Activated T-helper 9 cell treated with anti-CD3 and anti-CD28 coated beads, Interleukin-2, amount 50 U/mL, for 16 hours (primary cell): Measurements from ENCODE around the gene ROBO4.
A peak's percentile ranks its signal among the peaks of the same experiment; 100 is the strongest.

Source experiments
- DNase-seq: peaks from one replicate; pipeline ENCODE4 v3.0.0-alpha.2; 2020; ENCODE audit warnings: low read depth

ROBO4 gene

GRCh38 chr11:124872741-124873140 is 24.9 kb downstream of the ROBO4 start:
- DNase-seq: no peak

GRCh38 chr11:124872280-124872679 is 25.4 kb downstream of the ROBO4 start:
- no peak for DNase-seq

- DNase-seq: no peak
Measured at GRCh38 chr11:124870430-124870829, 27.2 kb downstream of the ROBO4 start.

GRCh38 chr11:124869856-124870387 is 27.7 kb downstream of the ROBO4 start:
- no peak for DNase-seq

- DNase-seq: no peak
Measured at GRCh38 chr11:124869331-124869730, 28.3 kb downstream of the ROBO4 start.

GRCh38 chr11:124868331-124869274 is 29.1 kb downstream of the ROBO4 start:
- no peak for DNase-seq

- no peak for DNase-seq
Measured at GRCh38 chr11:124867700-124868099, 30.0 kb downstream of the ROBO4 start.

- peak; percentile 21 for DNase-seq
Measured at GRCh38 chr11:124865902-124866851, 31.5 kb downstream of the ROBO4 start.

GRCh38 chr11:124865181-124865901 is 32.3 kb downstream of the ROBO4 start, which contains the start of gene ROBO3:
ROBO3 (plus strand) TSS chr11:124865432; CDS start chr11:124865578, 146 bp downstream.
- no peak for DNase-seq

- no peak for DNase-seq
Measured at GRCh38 chr11:124864892-124865180, 32.8 kb downstream of the ROBO4 start.

GRCh38 chr11:124864176-124864891 is 33.3 kb downstream of the ROBO4 start:
- no peak for DNase-seq

- DNase-seq: no peak
Measured at GRCh38 chr11:124863826-124864165, 33.9 kb downstream of the ROBO4 start.

- DNase-seq: no peak
Measured at GRCh38 chr11:124863137-124863825, 34.4 kb downstream of the ROBO4 start.

GRCh38 chr11:124861670-124862069 is 36.0 kb downstream of the ROBO4 start:
- no peak for DNase-seq

GRCh38 chr11:124859171-124859570 is 38.5 kb downstream of the ROBO4 start:
- DNase-seq: no peak

- no peak for DNase-seq
Measured at GRCh38 chr11:124846070-124846673, 51.5 kb downstream of the ROBO4 start.

- DNase-seq: no peak
Measured at GRCh38 chr11:124844664-124845079, 53.0 kb downstream of the ROBO4 start.

- DNase-seq: no peak
Measured at GRCh38 chr11:124843616-124843910, 54.1 kb downstream of the ROBO4 start.

GRCh38 chr11:124842305-124842704 is 55.4 kb downstream of the ROBO4 start:
- DNase-seq: no peak

GRCh38 chr11:124841840-124842239 is 55.8 kb downstream of the ROBO4 start:
- no peak for DNase-seq
